ENCODE data around the gene STARD9.

The STARD9 gene

GRCh38 chr15:42728972-42729371, 153.6 kb downstream of the STARD9 start:
- in situ Hi-C loops (cut with MboI; ENCODE audit: low sequenced_read_pairs, unreplicated experiment) = no loop called here
- TF ChIP-seq CTCF (IDR thresholded peaks at IDR 0.05; ENCODE audit: borderline replicate concordance, control extremely low read depth, extremely low read depth, insufficient read depth, missing control alignments) = no peak
- no peak for DNase-seq (ENCODE audit: low spot score)

DNA sequence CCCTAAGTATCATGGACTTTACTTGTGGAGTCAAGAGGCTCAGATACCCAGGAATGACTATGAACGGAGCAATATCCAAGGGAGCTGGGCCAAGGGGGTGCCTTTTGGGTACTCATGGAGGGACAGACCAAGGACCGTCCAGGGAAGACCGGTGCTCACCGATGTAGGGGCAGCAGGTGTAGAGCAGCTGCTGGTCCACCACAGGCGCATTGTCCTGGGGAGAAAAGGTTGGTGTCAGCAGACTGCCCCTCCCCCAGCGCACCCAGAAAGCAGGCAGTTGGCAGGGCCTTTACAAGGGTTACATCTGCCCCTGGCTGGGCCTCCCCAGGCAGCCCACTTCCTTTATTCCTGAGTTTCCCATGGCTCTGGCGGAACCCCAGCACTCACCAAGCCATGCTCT, 154.0 kb downstream of the STARD9 start:
- TF ChIP-seq CTCF (IDR thresholded peaks at IDR 0.05; ENCODE audit: borderline replicate concordance, control extremely low read depth, extremely low read depth, insufficient read depth, missing control alignments) = no peak
- in situ Hi-C loops (cut with MboI; ENCODE audit: low sequenced_read_pairs, unreplicated experiment) = no loop called here

DNA sequence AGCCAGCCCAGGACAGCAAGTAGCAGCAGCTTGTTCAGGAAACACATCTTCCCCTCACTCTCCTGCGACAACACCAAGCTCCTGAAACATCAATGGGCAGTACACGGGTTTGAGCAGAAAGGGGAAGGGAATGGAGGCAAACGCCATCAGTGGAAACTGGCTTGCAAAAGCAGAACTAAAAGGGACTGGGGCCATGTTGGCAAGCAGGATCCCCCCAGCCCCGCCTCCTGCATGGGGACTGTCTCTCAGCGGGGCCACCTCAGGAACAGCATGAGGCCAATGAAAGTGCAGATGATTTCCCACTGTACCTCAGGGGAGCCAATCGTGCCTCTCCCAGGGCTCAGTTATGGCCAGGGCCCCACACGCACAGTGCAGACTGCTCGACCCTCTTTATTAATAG, 154.7 kb downstream of the STARD9 start:
- in situ Hi-C loops (cut with MboI; ENCODE audit: low sequenced_read_pairs, unreplicated experiment) = no loop called here
- peak; percentile 26 for DNase-seq (ENCODE audit: low spot score)
- no peak for TF ChIP-seq CTCF (IDR thresholded peaks at IDR 0.05; ENCODE audit: borderline replicate concordance, control extremely low read depth, extremely low read depth, insufficient read depth, missing control alignments)

More for the DNA sequence above, 154.0 kb downstream of the STARD9 start:
- peak; percentile 27 for DNase-seq (ENCODE audit: low spot score)

DNA sequence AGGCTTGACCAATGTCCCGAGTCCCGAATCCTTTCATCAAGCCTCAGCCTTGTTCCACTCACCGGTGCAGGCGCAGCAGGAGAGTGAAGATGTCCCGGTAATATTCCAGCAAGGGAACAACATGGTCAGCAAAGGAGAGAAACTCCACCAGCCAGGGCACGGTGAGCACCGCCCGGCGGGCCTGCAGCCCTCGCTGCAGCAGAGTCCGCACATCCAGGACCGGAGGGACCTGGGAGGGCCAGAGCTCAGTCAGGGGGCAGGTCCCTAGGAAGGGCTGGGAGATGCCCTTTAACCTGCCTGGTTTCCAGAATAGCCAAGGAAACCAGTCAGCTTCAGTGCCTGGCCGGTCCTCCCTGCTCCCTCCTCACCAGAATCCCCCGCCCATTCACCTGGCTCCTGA, 155.1 kb downstream of the STARD9 start:
- in situ Hi-C loops (cut with MboI; ENCODE audit: low sequenced_read_pairs, unreplicated experiment) = no loop called here
- TF ChIP-seq CTCF (IDR thresholded peaks at IDR 0.05; ENCODE audit: borderline replicate concordance, control extremely low read depth, extremely low read depth, insufficient read depth, missing control alignments) = no peak
- DNase-seq (ENCODE audit: low spot score) = peak; percentile 28

DNA sequence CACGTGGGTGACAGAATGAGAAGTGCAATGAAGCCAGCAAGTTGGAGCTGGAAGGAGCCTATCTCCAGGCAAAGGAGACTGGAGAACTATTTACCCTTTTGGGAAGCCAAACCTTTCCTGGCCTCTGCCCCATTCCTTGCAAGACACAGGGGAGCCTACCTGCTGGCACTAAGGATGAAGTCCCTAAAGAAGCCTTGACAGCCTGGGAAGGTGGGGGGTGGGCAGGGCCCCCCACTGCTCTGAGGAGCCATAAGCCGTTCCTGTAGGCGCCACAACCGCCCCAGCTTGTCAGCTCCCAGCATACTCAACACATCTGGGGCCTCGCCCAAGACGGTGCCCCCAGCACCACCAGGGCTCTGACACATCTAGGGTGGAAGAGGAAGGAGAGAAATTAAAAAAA, 156.1 kb downstream of the STARD9 start:
- DNase-seq (ENCODE audit: low spot score) = peak; percentile 16
- in situ Hi-C loops (cut with MboI; ENCODE audit: low sequenced_read_pairs, unreplicated experiment) = no loop called here
- TF ChIP-seq CTCF (IDR thresholded peaks at IDR 0.05; ENCODE audit: borderline replicate concordance, control extremely low read depth, extremely low read depth, insufficient read depth, missing control alignments) = no peak

DNA sequence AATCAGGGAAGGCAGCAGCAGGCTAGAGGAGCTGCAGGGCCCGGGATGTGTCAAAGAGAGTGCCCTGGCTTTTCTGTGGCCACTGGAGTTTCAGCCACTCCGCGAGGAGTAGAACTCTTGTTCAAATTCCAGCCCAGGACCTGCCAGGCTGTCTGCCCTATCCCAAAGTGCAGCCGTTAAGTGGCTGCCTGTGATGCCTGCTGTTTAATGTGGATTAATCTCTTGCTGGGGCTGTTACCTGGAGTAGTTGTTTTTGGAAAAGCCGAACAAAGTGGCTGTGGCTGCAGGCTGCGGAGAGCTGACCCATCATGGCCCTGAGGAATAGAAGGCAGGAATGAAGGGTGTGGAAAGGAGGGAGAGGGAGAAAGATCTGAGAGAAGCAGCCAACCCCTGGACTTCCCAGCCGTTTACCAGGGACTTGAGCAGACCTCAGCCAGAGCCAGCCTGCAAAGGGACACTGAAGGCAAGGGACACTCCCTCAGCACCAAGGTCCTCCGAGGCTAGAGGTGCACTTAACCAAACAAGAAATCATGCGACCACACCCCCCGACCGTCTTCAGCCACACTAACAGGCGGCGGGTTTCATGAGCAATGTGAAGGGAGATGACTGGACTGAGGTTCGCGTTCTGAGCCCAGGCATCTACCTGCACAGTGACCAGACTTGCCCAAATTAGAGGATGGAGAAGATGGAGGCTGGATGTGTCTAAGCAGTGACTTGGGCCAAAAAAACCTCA, 156.9 kb downstream of the STARD9 start:
- no peak for TF ChIP-seq CTCF (IDR thresholded peaks at IDR 0.05; ENCODE audit: borderline replicate concordance, control extremely low read depth, extremely low read depth, insufficient read depth, missing control alignments)
- peak; percentile 16 for DNase-seq (ENCODE audit: low spot score)
- in situ Hi-C loops (cut with MboI; ENCODE audit: low sequenced_read_pairs, unreplicated experiment) = no loop called here

All from GM13976 (cell line).